GM20431 (cell line): Measurements from ENCODE around the gene DMBX1.

Experiments
- in situ Hi-C: fragments of 300-500 bp; cut with MseI, MboI; formaldehyde crosslinking; loops from one replicate; pipeline ENCODE4 v1.15.0; 2020; ENCODE audit warnings: low sequenced_read_pairs; ENCODE audit not compliant: unreplicated experiment

DMBX1 gene

DNA sequence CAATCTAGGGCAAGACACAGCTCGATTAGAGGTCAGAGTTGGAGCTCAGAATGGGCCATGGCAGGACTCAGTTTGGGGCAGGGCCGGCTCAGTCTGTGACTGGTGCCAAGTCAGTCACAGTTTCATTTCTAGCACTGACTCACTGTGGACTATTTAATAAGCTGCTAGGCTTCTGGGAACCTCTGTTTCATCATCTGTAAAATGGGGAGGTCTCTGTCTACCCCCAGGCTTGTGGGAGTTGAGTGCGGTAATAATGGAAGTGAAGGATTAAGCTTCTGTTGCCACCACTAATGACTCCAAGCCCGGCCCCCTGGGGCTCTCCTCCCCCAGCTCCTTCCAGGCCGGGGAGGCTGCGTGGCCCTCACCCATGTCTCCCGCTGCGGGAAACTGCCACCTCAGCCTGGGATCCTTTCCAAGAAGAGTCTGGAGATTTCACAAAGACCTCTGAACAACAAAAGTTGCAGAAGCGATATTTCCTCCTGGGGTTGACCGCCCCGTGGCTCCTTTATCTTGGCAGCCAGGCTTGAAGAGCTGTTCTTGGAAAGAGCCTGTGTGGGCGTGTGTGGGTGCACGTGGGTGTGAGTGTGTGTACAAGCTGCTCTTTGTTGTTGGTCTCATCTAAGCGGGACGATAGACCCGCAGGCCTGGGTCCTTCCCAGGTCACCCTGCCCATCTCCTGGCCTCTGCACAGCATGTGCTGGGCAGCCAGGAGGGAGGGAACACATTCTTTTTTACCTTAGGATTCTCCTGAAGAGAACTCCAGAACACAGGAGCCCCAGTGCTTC, 32.7 kb downstream of the DMBX1 start:
- in situ Hi-C loops, result no loop called here

DNA sequence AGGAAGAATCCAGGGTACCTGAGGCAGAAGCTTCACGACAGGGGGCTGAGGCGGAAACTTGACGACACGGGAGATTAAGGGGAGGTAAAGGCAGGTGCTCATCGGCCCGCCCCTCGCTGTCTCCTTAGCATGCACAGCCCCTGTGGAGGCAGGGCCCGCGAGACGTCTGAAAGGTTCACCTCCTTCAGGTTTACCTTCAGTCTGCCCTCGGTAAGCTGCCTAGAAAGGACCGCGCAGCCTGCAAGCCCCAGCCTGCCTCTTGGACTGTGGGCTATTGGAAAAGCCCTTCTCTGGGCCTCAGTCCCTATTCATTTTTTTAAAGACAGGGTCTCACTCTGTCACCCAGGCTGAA, 33.3 kb downstream of the DMBX1 start:
- in situ Hi-C loops, result no loop called here

DNA sequence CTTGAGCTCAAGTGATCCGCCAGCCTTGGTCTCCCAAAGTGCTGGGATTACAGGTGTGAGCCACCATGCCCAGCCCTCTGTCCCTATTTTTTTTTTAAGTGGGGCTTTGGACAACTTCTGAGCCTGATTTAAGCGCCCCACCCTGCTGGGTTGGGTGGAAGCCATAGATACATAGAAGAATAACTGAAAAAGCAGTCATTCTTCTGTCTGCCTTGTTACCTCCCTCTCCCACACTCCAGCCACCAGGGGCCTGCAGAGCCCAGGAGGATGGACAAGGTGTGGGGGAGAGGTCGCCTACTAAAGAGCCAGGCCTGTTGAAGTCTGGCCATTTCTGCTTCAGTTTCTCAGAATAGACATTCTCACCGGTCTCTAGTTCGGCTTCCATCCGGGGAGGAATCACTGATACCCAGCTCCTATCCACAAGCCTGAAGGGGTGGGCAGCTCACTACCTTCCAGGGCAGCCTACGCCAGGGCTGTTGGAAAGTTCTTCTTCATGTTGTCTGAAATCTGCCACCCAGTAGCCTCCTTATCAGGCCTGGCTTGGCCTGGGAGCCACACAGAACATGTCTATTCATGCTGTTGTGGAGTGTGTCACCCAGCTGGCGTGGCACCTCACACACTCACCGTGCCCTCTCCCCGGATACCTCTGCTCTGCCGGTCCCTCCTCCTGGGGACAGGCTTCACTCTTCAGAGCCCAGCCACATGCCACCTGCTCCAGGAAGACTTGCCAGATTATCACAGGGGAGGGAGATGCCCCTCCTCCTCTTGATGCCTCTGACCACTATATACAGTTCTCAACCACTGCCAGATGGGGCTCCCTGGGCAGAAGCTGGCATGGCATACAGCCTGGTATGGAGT, 34.1 kb downstream of the DMBX1 start:
- in situ Hi-C loops, result no loop called here

DNA sequence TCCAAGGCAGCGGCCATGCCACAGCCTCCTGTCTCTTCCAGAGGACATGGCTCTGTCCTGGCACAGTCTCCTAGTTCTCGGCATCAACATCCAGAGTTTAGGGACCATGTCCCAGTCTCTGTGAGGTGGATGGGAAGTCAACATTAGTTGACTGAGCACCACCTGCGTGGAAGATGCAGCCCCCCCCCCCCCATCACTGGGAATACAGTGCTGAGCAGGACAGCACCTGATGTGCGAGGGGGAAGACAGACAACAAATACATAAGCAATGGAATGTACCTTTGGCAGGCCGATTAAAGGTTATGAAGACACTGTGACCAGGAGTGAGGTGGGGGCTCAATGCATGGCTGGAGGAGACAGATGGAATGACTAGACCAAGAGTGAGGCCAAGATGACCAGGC, 35.2 kb downstream of the DMBX1 start:
- in situ Hi-C loops, result no loop called here

- in situ Hi-C loops, result no loop called here
Measured at GRCh38 chr1:46525253-46525983, 35.8 kb downstream of the DMBX1 start.

DNA sequence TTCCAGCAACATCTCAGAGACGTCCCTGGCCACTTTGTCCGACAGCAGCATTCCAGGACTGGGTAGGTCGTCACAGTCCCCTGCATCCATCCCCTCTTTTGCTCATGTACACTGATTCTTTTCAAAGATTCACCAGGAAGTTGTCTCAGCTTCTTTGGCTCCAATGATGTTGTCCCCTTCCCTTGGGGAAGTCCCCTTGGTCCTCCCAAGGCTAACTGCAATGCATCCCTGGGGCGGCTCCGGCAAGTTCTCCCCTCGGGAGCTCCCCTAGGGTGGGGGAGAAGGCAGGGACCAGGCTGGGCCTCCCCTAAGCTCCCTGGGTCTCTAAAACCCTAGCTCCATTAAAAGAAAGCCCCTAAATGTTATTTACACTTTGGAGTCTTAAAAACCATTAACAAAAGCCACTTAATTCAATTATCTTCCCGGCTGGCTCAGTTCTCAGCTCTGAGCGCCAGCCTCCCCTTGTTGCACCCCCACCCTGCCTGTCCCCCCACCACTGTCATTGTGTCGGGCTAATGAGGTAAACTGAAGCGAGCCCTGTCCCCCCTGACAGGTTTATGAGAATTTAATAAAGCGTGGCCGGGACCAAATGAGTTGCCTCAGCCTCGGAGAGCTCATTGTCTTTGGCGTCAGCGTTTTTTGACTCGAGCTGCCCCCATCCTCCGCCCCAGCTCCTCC, 36.5 kb downstream of the DMBX1 start:
- in situ Hi-C loops, result no loop called here

DNA sequence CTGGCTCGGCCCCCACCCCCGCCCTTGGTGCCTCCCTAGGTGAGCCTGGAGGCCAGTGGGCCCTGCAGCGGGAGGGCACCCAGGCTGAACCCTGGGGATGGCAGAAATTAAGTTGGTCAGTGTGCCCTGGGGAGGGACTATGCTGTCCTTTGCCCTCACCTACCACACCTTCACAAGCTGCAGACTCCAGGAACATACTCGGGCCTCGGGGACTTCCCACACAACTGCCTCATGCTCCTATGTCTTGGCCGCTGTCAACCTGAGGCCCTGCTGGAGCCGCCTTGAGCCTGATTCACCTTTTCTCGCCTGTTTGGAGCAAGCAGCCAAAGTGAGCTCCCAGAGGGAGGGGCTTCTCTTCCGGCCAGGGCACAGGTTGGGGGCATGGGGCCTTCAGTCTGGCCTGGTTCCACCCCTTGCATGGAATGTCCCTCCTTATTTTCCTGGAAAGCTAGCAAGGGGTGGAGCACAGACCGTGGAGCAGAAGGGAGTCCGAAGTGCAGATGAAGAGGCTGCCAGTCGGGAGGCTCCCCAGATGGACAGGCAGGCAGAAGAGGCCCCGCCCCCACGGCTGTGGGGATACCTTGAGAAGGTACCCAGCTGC, 37.2 kb downstream of the DMBX1 start:
- in situ Hi-C loops, result no loop called here

- in situ Hi-C loops, result no loop called here
Measured at GRCh38 chr1:46527474-46528296, 38.0 kb downstream of the DMBX1 start.

DNA sequence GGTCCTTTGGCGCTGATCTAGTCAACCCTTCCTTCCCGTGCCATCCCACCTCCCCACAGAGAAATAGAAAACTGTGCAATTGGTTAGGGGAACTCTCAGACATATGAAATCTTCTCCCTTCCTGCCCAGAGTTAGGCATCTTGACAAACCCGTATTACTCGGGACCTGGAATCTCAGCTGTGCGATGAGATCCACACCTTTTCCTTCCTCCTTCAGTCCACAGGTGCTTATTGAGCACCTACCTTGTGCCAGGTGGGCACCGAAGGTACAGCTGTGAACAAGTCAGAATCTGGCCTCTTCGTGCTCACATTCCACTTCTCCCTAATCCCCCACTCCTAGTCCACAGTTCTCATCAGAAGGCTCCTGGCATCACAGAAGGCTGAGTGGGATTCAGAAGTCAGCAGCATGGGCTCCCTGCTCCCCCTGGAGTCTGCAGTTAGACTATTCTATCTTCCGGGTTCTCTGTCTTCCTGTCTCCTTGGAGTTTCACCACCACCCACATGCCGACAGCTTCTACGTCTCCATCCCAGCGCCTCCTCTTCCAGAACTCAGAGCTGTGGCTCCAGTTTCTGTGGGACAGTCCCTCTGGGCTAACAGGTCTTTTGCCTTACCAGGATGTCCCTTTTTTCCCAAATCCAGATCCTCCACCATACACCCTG, 38.8 kb downstream of the DMBX1 start:
- in situ Hi-C loops, result no loop called here

GRCh38 chr1:46529031-46529630, 39.5 kb downstream of the DMBX1 start:
- in situ Hi-C loops, result no loop called here

DNA sequence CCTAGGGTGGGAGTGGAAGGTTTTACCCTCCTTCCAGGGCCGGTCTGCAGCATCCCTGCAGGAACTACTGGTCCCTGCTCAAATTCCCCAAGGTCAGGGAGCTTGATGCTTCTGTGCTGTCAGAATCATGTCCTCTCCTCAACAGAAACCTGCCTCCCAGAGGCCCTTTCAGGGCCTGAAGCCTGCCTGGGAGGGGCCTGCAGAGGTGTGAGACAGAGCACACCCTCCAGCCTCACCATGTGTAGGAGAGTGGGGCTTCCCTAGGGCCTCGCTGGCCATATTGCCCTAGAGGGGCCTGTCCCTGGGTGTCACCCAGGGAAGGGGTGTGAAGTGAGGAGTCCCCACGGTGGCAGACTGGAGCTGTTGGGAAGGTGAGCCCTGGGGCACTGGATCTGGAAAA, 40.7 kb downstream of the DMBX1 start:
- in situ Hi-C loops, result no loop called here

GRCh38 chr1:46530791-46531409, 41.3 kb downstream of the DMBX1 start:
- in situ Hi-C loops, result no loop called here

DNA sequence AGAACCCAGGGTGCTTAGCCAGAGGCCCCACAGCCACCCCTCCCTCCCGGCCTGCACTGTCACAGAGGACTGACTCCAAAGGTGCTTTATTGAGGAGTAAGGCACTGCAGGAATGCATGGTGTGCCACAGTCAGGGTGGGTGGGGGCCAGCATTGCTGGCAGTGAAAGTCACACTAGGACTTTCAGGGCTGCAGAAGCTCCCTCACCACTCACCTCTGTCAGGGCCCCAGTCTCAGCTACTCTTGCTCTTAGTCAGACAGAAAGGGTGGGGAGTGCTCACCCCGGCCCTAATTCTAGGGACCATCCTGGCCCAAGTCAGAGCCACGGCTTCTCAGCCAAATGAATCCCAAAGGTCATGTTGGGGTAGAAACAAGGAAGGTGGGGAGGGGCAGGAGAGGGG, 42.5 kb downstream of the DMBX1 start:
- in situ Hi-C loops, result no loop called here

DNA sequence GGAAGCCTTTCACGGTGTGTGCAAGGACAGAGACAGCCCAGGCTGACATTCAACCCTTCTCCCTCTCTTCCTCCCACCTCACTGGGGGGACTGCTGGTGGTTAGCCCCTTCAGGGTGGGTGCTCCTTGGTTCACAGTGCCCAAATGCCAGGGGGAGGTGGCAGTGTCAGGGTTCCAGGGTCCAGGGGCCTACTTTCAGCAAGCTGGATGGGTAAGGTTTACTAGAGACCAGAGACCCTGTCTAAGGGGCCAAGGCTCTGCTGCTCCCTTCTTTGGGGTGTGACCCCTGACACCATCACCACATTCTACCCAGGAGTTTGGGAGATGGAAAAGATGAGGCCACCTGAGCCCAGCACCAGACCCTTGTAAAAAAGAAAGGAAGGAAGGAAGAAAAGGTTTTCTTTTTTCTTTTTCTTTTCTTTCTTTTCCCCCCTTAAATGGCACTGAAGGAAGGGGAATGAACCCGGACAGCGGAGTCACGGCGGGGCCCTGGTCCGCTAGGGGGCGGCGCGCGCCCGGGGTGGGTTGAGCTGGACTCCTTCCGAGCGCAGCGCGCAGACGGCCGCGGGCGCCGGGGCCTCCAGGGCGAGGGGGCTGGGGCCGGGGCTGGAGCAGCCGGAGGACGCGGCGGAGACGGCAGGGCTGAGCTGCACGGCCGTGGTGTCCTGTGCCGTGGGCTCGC, 43.0 kb downstream of the DMBX1 start:
- in situ Hi-C loops, result no loop called here

DNA sequence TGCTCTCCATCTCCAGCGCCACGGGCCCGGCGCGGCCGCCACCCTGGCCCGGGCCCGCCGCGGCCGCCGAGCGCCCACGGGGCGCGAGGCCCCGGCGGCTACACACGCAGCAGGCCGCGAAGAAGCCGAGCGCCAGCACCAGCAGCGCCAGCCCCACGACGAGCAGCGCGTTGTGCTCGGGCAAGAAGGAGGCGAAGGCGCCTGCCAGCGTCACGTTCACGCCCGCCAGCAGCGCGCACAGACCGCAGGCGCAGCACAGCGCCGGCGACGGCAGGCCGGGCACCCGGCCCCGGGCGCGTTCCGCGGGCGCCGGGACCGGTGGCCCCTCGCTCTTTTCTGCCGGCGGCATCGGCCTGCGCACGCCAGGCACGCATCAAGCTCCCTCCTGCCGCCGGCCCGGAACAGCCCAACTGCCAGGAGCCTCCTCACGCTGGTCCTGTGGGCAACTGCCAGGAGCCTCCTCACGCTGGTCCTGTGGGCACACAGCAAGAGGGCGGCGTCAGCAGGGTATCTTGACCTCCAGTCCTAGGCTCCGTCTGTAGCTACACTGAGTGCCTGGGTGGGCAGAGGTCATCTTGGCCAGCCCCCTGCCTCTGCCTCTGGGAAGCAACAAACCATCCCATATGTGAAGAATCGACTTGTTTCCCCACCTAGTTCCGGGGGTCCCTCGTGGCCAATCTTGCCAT, 43.7 kb downstream of the DMBX1 start:
- in situ Hi-C loops, result no loop called here

GRCh38 chr1:46535063-46535462, 45.4 kb downstream of the DMBX1 start:
- in situ Hi-C loops, result no loop called here

GRCh38 chr1:46536527-46536926, 46.9 kb downstream of the DMBX1 start:
- in situ Hi-C loops, result no loop called here
